Small intestine (tissue), 7 donors: ENCODE measurements around the gene PIEZO1. TPM values are rescaled to one million over a fixed set of nuclear protein-coding genes. Genes with fewer than 3 reads are reported as not detected.

ENCODE experiments used
- DNase-seq, 2 donors: peaks; one replicate each; pipeline versions ENCODE4 v3.0.0 to v3.0.0-alpha.2; 2013
- FAIRE-seq: peaks from 2 replicates; lab custom pipeline; 2012; peaks lifted over from hg19 to GRCh38; lab: Jason Lieb, UNC
- H3K27ac ChIP-seq, 3 donors: one replicate each; pipeline ENCODE4 v1.5.1; 2013; ENCODE audit warnings: low read length in 2 of 3, mild to moderate bottlenecking in 2 of 3, control low read depth in 1 of 3, inconsistent platforms in 1 of 3, low read depth in 1 of 3, moderate library complexity in 1 of 3
- H3K27me3 ChIP-seq, 3 donors: one replicate each; pipeline ENCODE4 v1.6.1; 2013; ENCODE audit warnings: low read length in 3 of 3, inconsistent platforms in 1 of 3; ENCODE audit not compliant: control insufficient read depth in 3 of 3, insufficient read depth in 3 of 3
- H3K36me3 ChIP-seq, 3 donors: one replicate each; pipeline ENCODE4 v1.6.1; 2013; ENCODE audit warnings: low read length in 3 of 3, inconsistent platforms in 1 of 3, low read depth in 1 of 3, mild to moderate bottlenecking in 1 of 3, moderate library complexity in 1 of 3; ENCODE audit not compliant: control insufficient read depth in 3 of 3, insufficient read depth in 2 of 3
- H3K4me1 ChIP-seq, 3 donors: one replicate each; pipeline ENCODE4 v1.6.1; 2013; ENCODE audit warnings: low read length in 2 of 3, inconsistent platforms in 1 of 3, low read depth in 1 of 3, mild to moderate bottlenecking in 1 of 3, moderate library complexity in 1 of 3; ENCODE audit not compliant: control insufficient read depth in 3 of 3, insufficient read depth in 2 of 3
- H3K4me3 ChIP-seq, 3 donors: one replicate each; pipeline ENCODE4 v1.5.1; 2013; ENCODE audit warnings: low read length in 3 of 3, control low read depth in 1 of 3, inconsistent platforms in 1 of 3, low read depth in 1 of 3, mild to moderate bottlenecking in 1 of 3, moderate library complexity in 1 of 3
- H3K9me3 ChIP-seq, 2 donors: one replicate each; pipeline ENCODE4 v1.6.1; 2013; ENCODE audit warnings: low read depth in 1 of 2, low read length in 1 of 2; ENCODE audit not compliant: control insufficient read depth in 2 of 2, insufficient read depth in 1 of 2
- WGBS, 3 donors: extraction: QIAGEN DNeasy Blood & Tissue Kit; methylation state at CpG; one replicate each; pipeline ENCODE4 v1.1.7; 2013; 5-methylcytosine and 5-hydroxymethylcytosine counted together
- polyA plus RNA-seq, 4 donors: library from polyadenylated mRNA; stranded (reverse) in 3 of 4; unstranded in 1 of 4; fragments of 200-250 nt in 3 of 4; fragments of 120-200 nt in 1 of 4; gene quantifications; one replicate each; pipeline versions ENCODE4 v1.2.1 to v1.2.3, GENCODE V29; 2013
- donor health status: healthy with polysubstance abuse.
- donor health status: control.
- donor health status: control.
- donor health status: Bipolar disorder and iron deficiency.
- donor health status: healthy.

PIEZO1 gene
- polyA plus RNA-seq, 4 donors = 22.8 to 95.0 (median 57.7) TPM

GRCh38 chr16:88726408-88726749 is 58.6 kb downstream of the PIEZO1 start:
- 87 to 94% (median 92%) methylated on average over 17 of the region's 17 CpGs for WGBS, 3 donors
- Histone ChIP-seq H3K27me3 (no peaks in the 10 kb centered on the region), H3K4me1 (no peaks in the 10 kb centered on the region), H3K4me3 (no peak overlapping the region), H3K9me3 (no peaks in the 10 kb centered on the region), H3K36me3 (peaks cover 4 to 79% (median 26%) of the 10 kb centered on the region in 3 donors), H3K27ac (no peak overlapping the region)
- FAIRE-seq = no peak
- DNase-seq = no peak

- H3K36me3 ChIP-seq = peaks cover 4 to 79% (median 31%) of the 10 kb centered on the region in 3 donors
- no peaks in the 10 kb centered on the region for H3K27me3 ChIP-seq
- H3K9me3 ChIP-seq = no peaks in the 10 kb centered on the region
- no peak overlapping the region for H3K27ac ChIP-seq
- DNase-seq = no peak
- no peaks in the 10 kb centered on the region for H3K4me1 ChIP-seq
- 88% methylated on average over 32 of the region's 32 CpGs for WGBS, 3 donors
- no peak overlapping the region for H3K4me3 ChIP-seq
- FAIRE-seq = no peak
Observed at GRCh38 chr16:88725609-88726407, 59.2 kb downstream of the PIEZO1 start.

- FAIRE-seq (no peak), DNase-seq (no peak)
- no peaks in the 10 kb centered on the region for H3K9me3 ChIP-seq
- no peak overlapping the region for H3K27ac ChIP-seq
- no peak overlapping the region for H3K4me3 ChIP-seq
- WGBS, 3 donors = 88 to 92% (median 91%) methylated on average over 29 to 31 of the region's 31 CpGs
- no peaks in the 10 kb centered on the region for H3K4me1 ChIP-seq
- H3K36me3 ChIP-seq = peaks cover 4 to 82% (median 29%) of the 10 kb centered on the region in 3 donors
- H3K27me3 ChIP-seq = no peaks in the 10 kb centered on the region
Observed at GRCh38 chr16:88724855-88725555, 60.0 kb downstream of the PIEZO1 start.

- no peak for FAIRE-seq
Observed at GRCh38 chr16:88723911-88724310, 61.1 kb downstream of the PIEZO1 start.

GRCh38 chr16:88723507-88723887 is 61.5 kb downstream of the PIEZO1 start:
- H3K36me3 ChIP-seq = peaks cover 8 to 94% (median 33%) of the 10 kb centered on the region in 3 donors
- no peak overlapping the region for H3K27ac ChIP-seq
- no peaks in the 10 kb centered on the region for H3K9me3 ChIP-seq
- H3K27me3 ChIP-seq = no peaks in the 10 kb centered on the region
- DNase-seq (no peak), FAIRE-seq (no peak)
- no peaks in the 10 kb centered on the region for H3K4me1 ChIP-seq
- 87 to 94% (median 91%) methylated on average over 7 to 8 of the region's 8 CpGs for WGBS, 3 donors
- H3K4me3 ChIP-seq = no peak overlapping the region

More at GRCh38 chr16:88723911-88724310, 61.1 kb downstream of the PIEZO1 start:
- no peaks in the 10 kb centered on the region for H3K9me3 ChIP-seq
- H3K4me1 ChIP-seq = no peaks in the 10 kb centered on the region
- peaks cover 8 to 90% (median 33%) of the 10 kb centered on the region in 3 donors for H3K36me3 ChIP-seq
- no peak overlapping the region for H3K4me3 ChIP-seq
- 93 to 98% (median 96%) methylated on average over 16 to 17 of the region's 17 CpGs for WGBS, 3 donors
- H3K27me3 ChIP-seq = no peaks in the 10 kb centered on the region
- DNase-seq = no peak
- no peak overlapping the region for H3K27ac ChIP-seq

- FAIRE-seq (no peak), DNase-seq (no peak)
- H3K4me3 ChIP-seq = no peak overlapping the region
- no peaks in the 10 kb centered on the region for H3K27me3 ChIP-seq
- no peaks in the 10 kb centered on the region for H3K4me1 ChIP-seq
- H3K27ac ChIP-seq = no peak overlapping the region
- H3K36me3 ChIP-seq = peaks cover 8 to 97% (median 33%) of the 10 kb centered on the region in 3 donors
- H3K9me3 ChIP-seq = no peaks in the 10 kb centered on the region
- 94 to 96% (median 96%) methylated on average over 33 to 39 of the region's 39 CpGs for WGBS, 3 donors
Observed at GRCh38 chr16:88722784-88723506, 62.1 kb downstream of the PIEZO1 start.

- H3K36me3 ChIP-seq = peaks cover 10 to 95% (median 30%) of the 10 kb centered on the region in 3 donors
- WGBS, 3 donors = 95 to 98% (median 96%) methylated on average over 57 to 61 of the region's 61 CpGs
- no peaks in the 10 kb centered on the region for H3K9me3 ChIP-seq
- no peak overlapping the region for H3K27ac ChIP-seq
- DNase-seq = no peak
- no peak overlapping the region for H3K4me3 ChIP-seq
- H3K27me3 ChIP-seq = no peaks in the 10 kb centered on the region
- FAIRE-seq = no peak
- H3K4me1 ChIP-seq = no peaks in the 10 kb centered on the region
Observed at GRCh38 chr16:88721815-88722755, 62.9 kb downstream of the PIEZO1 start.
